ENCODE measurements around the gene FKBP1B.

The FKBP1B gene

DNA sequence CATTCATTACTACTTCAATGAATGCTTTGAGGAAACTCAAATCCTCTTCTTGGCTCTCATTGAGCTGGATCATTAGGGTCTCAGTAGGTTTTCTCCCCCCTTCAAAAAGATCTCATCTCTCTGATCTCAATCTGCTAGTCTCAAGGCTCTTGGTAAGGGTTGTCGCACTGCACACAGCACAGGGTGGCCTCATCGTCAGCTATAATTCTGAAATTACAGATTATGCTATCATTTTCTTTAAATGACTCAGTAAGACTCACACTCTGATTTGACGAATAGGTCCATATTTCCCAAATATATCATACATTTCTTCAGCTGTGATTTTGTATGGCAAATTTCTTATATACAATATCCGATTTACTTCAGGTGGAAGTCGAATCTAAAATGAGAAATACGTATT lies 24.3 kb downstream of the FKBP1B start:
- no peak for DNase-seq
- no peak for TF ChIP-seq EZH2phosphoT487 (IDR thresholded peaks at IDR 0.05; ENCODE audit: low read length)
- no peak for TF ChIP-seq EZH2 (optimal IDR thresholded peaks at IDR 0.05; ENCODE audit: low read depth, low read length)
- Histone ChIP-seq H3K4me1 (ENCODE audit: low read length) (peaks cover 13% of the 10 kb centered on the region), H3K4me3 (ENCODE audit: low read length) (no peak overlapping the region), H3K79me2 (ENCODE audit: low read length) (peaks cover 49% of the 10 kb centered on the region), H3K4me2 (ENCODE audit: low read depth, low read length) (no peak overlapping the region), H3K27me3 (replicated peaks; ENCODE audit: insufficient read depth, low read length) (no peaks in the 10 kb centered on the region), H3K9me2 (replicated peaks; ENCODE audit: insufficient read depth, low read length) (no peaks in the 10 kb centered on the region), H3K27ac (ENCODE audit: low read length) (no peak overlapping the region), H3K36me3 (replicated peaks; ENCODE audit: insufficient read depth, low read length) (no peaks in the 10 kb centered on the region), H3K9ac (ENCODE audit: low read length) (no peak overlapping the region), H2AFZ (ENCODE audit: low read length) (no peak overlapping the region), H4K20me1 (ENCODE audit: insufficient read depth, low read length) (no peaks in the 10 kb centered on the region), H3F3A (ENCODE audit: insufficient read depth, low read length) (peaks cover 14% of the 10 kb centered on the region), H3K9me3 (replicated peaks; ENCODE audit: insufficient read depth, low read length) (no peaks in the 10 kb centered on the region)

DNA sequence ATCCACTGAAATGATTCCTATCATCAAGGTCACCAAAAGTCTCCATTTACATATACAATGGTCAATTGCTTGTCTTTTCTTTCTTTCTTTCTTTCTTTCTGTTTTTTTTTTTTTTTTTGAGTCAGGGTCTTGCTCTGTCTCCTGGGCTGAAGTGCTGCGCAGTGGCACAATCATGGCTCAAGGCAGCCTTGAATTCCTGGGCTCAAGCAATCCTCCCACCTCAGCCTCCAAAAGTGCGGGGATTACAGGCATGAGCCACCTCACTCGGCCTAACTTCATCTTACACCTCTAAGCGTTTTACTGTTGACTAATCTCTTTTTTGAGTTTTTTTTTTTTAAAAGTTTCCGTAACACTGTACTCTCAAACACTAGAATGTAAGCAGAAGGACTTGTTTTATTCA lies 25.7 kb downstream of the FKBP1B start:
- H3K9me3 ChIP-seq (replicated peaks; ENCODE audit: insufficient read depth, low read length), result no peaks in the 10 kb centered on the region
- no peaks in the 10 kb centered on the region for H3K27me3 ChIP-seq (replicated peaks; ENCODE audit: insufficient read depth, low read length)
- H3K27ac ChIP-seq (ENCODE audit: low read length), result no peak overlapping the region
- H3K4me1 ChIP-seq (ENCODE audit: low read length), result peaks cover 13% of the 10 kb centered on the region
- H2AFZ ChIP-seq (ENCODE audit: low read length), result peak overlapping the region; percentile 85; the same call in 1 of the 2 replicates
- peaks cover 49% of the 10 kb centered on the region for H3K79me2 ChIP-seq (ENCODE audit: low read length)
- no peaks in the 10 kb centered on the region for H3K36me3 ChIP-seq (replicated peaks; ENCODE audit: insufficient read depth, low read length)
- H3F3A ChIP-seq (ENCODE audit: insufficient read depth, low read length), result peaks cover 14% of the 10 kb centered on the region
- H3K4me2 ChIP-seq (ENCODE audit: low read depth, low read length), result peak overlapping the region; percentile 85
- H3K9me2 ChIP-seq (replicated peaks; ENCODE audit: insufficient read depth, low read length), result no peaks in the 10 kb centered on the region
- H3K4me3 ChIP-seq (ENCODE audit: low read length), result peak overlapping the region; percentile 86
- peak overlapping the region; percentile 78 for H3K9ac ChIP-seq (ENCODE audit: low read length)
- TF ChIP-seq EZH2phosphoT487 (IDR thresholded peaks at IDR 0.05; ENCODE audit: low read length) (no peak), EZH2 (optimal IDR thresholded peaks at IDR 0.05; ENCODE audit: low read depth, low read length) (no peak)
- TF ChIP-seq, protein P1, sequence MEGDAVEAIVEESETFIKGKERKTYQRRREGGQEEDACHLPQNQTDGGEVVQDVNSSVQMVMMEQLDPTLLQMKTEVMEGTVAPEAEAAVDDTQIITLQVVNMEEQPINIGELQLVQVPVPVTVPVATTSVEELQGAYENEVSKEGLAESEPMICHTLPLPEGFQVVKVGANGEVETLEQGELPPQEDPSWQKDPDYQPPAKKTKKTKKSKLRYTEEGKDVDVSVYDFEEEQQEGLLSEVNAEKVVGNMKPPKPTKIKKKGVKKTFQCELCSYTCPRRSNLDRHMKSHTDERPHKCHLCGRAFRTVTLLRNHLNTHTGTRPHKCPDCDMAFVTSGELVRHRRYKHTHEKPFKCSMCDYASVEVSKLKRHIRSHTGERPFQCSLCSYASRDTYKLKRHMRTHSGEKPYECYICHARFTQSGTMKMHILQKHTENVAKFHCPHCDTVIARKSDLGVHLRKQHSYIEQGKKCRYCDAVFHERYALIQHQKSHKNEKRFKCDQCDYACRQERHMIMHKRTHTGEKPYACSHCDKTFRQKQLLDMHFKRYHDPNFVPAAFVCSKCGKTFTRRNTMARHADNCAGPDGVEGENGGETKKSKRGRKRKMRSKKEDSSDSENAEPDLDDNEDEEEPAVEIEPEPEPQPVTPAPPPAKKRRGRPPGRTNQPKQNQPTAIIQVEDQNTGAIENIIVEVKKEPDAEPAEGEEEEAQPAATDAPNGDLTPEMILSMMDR (IDR thresholded peaks at IDR 0.05; ENCODE audit: low read length), result no peak
- H4K20me1 ChIP-seq (ENCODE audit: insufficient read depth, low read length), result no peaks in the 10 kb centered on the region
- no peak for DNase-seq

DNA sequence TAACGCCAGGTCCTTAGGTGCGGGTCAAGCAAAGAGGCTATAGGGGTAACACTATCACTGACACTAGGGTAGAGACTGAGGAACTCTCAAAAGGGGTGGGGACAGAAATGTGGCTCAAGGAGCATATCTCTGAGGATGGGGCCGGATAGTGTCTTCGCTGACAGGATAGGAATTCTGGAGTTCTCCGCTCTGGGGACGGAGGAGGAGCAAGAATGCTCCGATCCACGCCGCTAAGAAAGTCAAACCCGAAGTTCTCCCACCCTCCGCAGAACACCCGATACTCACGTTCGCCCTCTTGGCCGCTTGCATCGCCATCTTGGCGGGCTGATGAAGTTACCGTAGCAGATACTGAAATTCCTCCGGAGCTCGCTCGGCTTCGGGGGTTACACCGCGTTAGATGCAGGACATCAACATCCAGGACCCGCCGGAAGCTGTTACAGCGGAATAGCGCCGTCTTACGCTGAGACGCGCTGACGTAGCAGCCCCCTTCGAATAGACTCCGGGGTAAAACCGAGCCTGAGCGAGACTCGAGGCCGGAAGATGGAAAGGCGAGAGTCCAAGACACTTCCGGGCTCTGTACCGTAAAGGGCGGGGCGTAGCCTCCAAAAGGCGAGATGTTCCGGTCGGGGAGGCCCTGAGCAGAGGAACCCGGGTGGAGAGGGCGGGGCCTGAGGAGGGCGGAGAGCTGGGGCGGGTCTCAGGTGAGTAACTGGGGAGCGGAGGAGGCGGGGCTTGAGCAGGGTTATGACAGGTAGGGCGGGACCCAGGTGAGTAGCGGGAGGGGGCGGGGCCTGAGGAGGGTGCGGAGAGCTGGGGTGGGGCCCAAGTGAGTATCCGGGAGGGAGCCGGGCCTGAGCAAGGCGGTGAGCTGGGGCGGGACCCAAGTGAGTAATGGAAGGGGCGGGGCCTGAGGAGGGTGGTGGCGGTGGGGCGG lies 26.6 kb downstream of the FKBP1B start, which contains the start of gene SF3B6:
Gene SF3B6 (minus strand): TSS at position 412 of the 934 bp plus-strand sequence. CDS start 97 bp downstream, at position 315.
- H3K9ac ChIP-seq (ENCODE audit: low read length), result peak within 1 kb of the TSS; percentile 78
- H3K4me3 ChIP-seq (ENCODE audit: low read length), result peak within 1 kb of the TSS; percentile 86
- H3K9me2 ChIP-seq (replicated peaks; ENCODE audit: insufficient read depth, low read length), result no peaks in the 10 kb centered on the region
- peak within 1 kb of the TSS; percentile 71; the same call in 1 of the 2 replicates for H3K27ac ChIP-seq (ENCODE audit: low read length)
- H2AFZ ChIP-seq (ENCODE audit: low read length), result peak within 1 kb of the TSS; percentile 85
- TF ChIP-seq, protein P1 (IDR thresholded peaks at IDR 0.05; ENCODE audit: low read length), result no peak
- TF ChIP-seq EZH2 (optimal IDR thresholded peaks at IDR 0.05; ENCODE audit: low read depth, low read length), result no peak
- TF ChIP-seq EZH2phosphoT487 (IDR thresholded peaks at IDR 0.05; ENCODE audit: low read length), result no peak
- H3K36me3 ChIP-seq (replicated peaks; ENCODE audit: insufficient read depth, low read length), result no peaks in the 10 kb centered on the region
- DNase-seq, result peak; percentile 100
- H3F3A ChIP-seq (ENCODE audit: insufficient read depth, low read length), result peaks cover 14% of the 10 kb centered on the region
- no peaks in the 10 kb centered on the region for H4K20me1 ChIP-seq (ENCODE audit: insufficient read depth, low read length)
- H3K4me2 ChIP-seq (ENCODE audit: low read depth, low read length), result peak within 1 kb of the TSS; percentile 85
- H3K4me1 ChIP-seq (ENCODE audit: low read length), result peaks cover 13% of the 10 kb centered on the region
- H3K27me3 ChIP-seq (replicated peaks; ENCODE audit: insufficient read depth, low read length), result no peaks in the 10 kb centered on the region
- no peaks in the 10 kb centered on the region for H3K9me3 ChIP-seq (replicated peaks; ENCODE audit: insufficient read depth, low read length)
- H3K79me2 ChIP-seq (ENCODE audit: low read length), result peaks cover 45% of the 10 kb centered on the region
